Thoracic aorta (tissue), 2 donors: Measurements from ENCODE around the gene STXBP2. TPM values are rescaled to one million over a fixed set of nuclear protein-coding genes. Genes with fewer than 3 reads are reported as not detected.

Experiments
- ATAC-seq: fragments of 150-250 bp; one replicate; pipeline ENCODE4 v1.8.0; 2017; ENCODE audit warnings: low read depth; ENCODE audit not compliant: insufficient number of reproducible peaks, low FRiP score
- DNase-seq: peaks from one replicate; pipeline ENCODE4 v3.0.0-alpha.2; 2020; ENCODE audit warnings: low spot score
- H3K27ac ChIP-seq, 2 donors: fragments of 200-600 bp; sonication (generic); 1 replicate in 1 of 2; 2 replicates in 1 of 2; pipeline ENCODE4 v1.5.1; 2016; ENCODE audit warnings: mild to moderate bottlenecking in 2 of 2, moderate library complexity in 2 of 2
- H3K27me3 ChIP-seq: fragments of 200-600 bp; sonication (generic); replicated peaks from 2 replicates; pipeline ENCODE4 v1.6.0; 2016; ENCODE audit warnings: mild to moderate bottlenecking; ENCODE audit not compliant: insufficient read depth
- H3K36me3 ChIP-seq: fragments of 200-600 bp; sonication (generic); one replicate; pipeline ENCODE4 v1.5.1; 2016
- H3K4me1 ChIP-seq, 2 donors: fragments of 200-600 bp; sonication (generic); 1 replicate in 1 of 2; 2 replicates in 1 of 2; pipeline versions ENCODE4 v1.5.1 to v1.6.0; 2016; ENCODE audit warnings: low read depth in 2 of 2, mild to moderate bottlenecking in 1 of 2; ENCODE audit not compliant: control insufficient read depth in 1 of 2
- H3K4me3 ChIP-seq: fragments of 200-600 bp; sonication (generic); 2 replicates; pipeline ENCODE4 v1.5.1; 2016; ENCODE audit warnings: mild to moderate bottlenecking
- H3K9me3 ChIP-seq: fragments of 200-600 bp; sonication (generic); 2 replicates; pipeline ENCODE4 v1.5.1; 2016
- CTCF ChIP-seq: fragments of 200-600 bp; sonication (generic); IDR thresholded peaks from one replicate; pipeline ENCODE4 v1.5.1; 2019; ENCODE audit warnings: antibody characterized with exemption
- total RNA-seq, 2 donors: library from RNA; depleted of rRNA; stranded (reverse); fragments of >200 nt; gene quantifications; one replicate each; pipeline versions ENCODE4 v1.1.0 to v1.2.3, GENCODE V29; 2016

The STXBP2 gene
- total RNA-seq, 2 donors from 2014 or later: 20.2 to 23.4 TPM

- ATAC-seq: no peak
These were observed 16.2 kb upstream of the STXBP2 start for GRCh38 chr19:7620442-7621412.

GRCh38 chr19:7622933-7623685 lies 13.8 kb upstream of the STXBP2 start:
- H3K36me3 ChIP-seq: peaks cover 52% of the 10 kb centered on the region
- H3K9me3 ChIP-seq: no peaks in the 10 kb centered on the region
- H3K4me1 ChIP-seq: peaks cover 5 to 7% of the 10 kb centered on the region in 2 donors
- TF ChIP-seq CTCF: no peak
- no peaks in the 10 kb centered on the region for H3K27me3 ChIP-seq
- no peak overlapping the region for H3K4me3 ChIP-seq
- DNase-seq (no peak), ATAC-seq (no peak)
- H3K27ac ChIP-seq: no peak overlapping the region

More at GRCh38 chr19:7620442-7621412, 16.2 kb upstream of the STXBP2 start:
- Histone ChIP-seq H3K27me3 (no peaks in the 10 kb centered on the region), H3K4me1 (no peaks in the 10 kb centered on the region), H3K9me3 (no peaks in the 10 kb centered on the region), H3K4me3 (no peak overlapping the region), H3K36me3 (peaks cover 48% of the 10 kb centered on the region), H3K27ac (no peak overlapping the region)
- DNase-seq: no peak
- no peak for TF ChIP-seq CTCF

GRCh38 chr19:7623725-7624603 lies 12.9 kb upstream of the STXBP2 start:
- no peak for TF ChIP-seq CTCF
- Histone ChIP-seq H3K27me3 (no peaks in the 10 kb centered on the region), H3K27ac (no peak overlapping the region), H3K4me3 (no peak overlapping the region), H3K4me1 (peaks cover 12 to 15% of the 10 kb centered on the region in 2 donors), H3K9me3 (no peaks in the 10 kb centered on the region), H3K36me3 (peaks cover 52% of the 10 kb centered on the region)
- ATAC-seq (no peak), DNase-seq (no peak)

- Histone ChIP-seq H3K9me3 (no peaks in the 10 kb centered on the region), H3K36me3 (peaks cover 49% of the 10 kb centered on the region), H3K4me3 (no peak overlapping the region), H3K27ac (no peak overlapping the region), H3K27me3 (no peaks in the 10 kb centered on the region), H3K4me1 (peaks cover 12 to 16% of the 10 kb centered on the region in 2 donors)
- ATAC-seq (no peak), DNase-seq (no peak)
- no peak for TF ChIP-seq CTCF
These were observed 12.1 kb upstream of the STXBP2 start for GRCh38 chr19:7624810-7625209.
